Esophagus squamous epithelium (tissue), 5 donors: ENCODE results near the gene FHL2. TPM values are rescaled to one million over a fixed set of nuclear protein-coding genes. Genes with fewer than 3 reads are reported as not detected.

Experiments
- DNase-seq: peaks from one replicate; lab custom pipeline; 2025; lab: John Stamatoyannopoulos, UW
- H3K27ac ChIP-seq, 4 donors: fragments of 200-600 bp; sonication (generic); one replicate each; pipeline ENCODE4 v1.5.1; 2016 to 2019; ENCODE audit warnings: mild to moderate bottlenecking in 1 of 4
- H3K27me3 ChIP-seq, 4 donors: fragments of 200-600 bp; sonication (generic); 1 replicate in 3 of 4; 2 replicates in 1 of 4; pipeline versions ENCODE4 v1.5.1 to v1.6.0; 2017 to 2021; ENCODE audit warnings: antibody characterized with exemption in 1 of 4
- H3K36me3 ChIP-seq, 3 donors: fragments of 200-600 bp; sonication (generic); one replicate each; pipeline ENCODE4 v1.5.1; 2016 to 2019
- H3K4me1 ChIP-seq, 3 donors: fragments of 200-600 bp; sonication (generic); one replicate each; pipeline ENCODE4 v1.5.1; 2017 to 2019
- H3K4me3 ChIP-seq, 4 donors: fragments of 200-600 bp; sonication (generic); 1 replicate in 3 of 4; 2 replicates in 1 of 4; pipeline ENCODE4 v1.5.1; 2016 to 2019; ENCODE audit warnings: mild to moderate bottlenecking in 2 of 4, moderate library complexity in 1 of 4
- H3K9me3 ChIP-seq, 3 donors: fragments of 200-600 bp; sonication (generic); one replicate each; pipeline ENCODE4 v1.5.1; 2016 to 2019
- POLR2A ChIP-seq, 4 donors: fragments of 450-650 bp; IDR thresholded peaks; one replicate each; pipeline ENCODE4 v1.6.1; 2017; ENCODE audit warnings: antibody characterized with exemption in 4 of 4, mild to moderate bottlenecking in 4 of 4, moderate library complexity in 3 of 4
- WGBS, 2 donors: methylation state at CpG; one replicate each; pipeline ENCODE4 v1.1.5; 2018; 5-methylcytosine and 5-hydroxymethylcytosine counted together
- intact Hi-C: fragments of 100-400 bp; cut with DNase I; formaldehyde crosslinking; loops from one replicate; pipeline ENCODE4 v1.15.0; 2022
- total RNA-seq, 4 donors: library from RNA; depleted of rRNA; stranded (reverse); fragments of >200 nt; gene quantifications; one replicate each; pipeline ENCODE4 v1.1.0, GENCODE V29; 2016
- TF ChIP-seq, protein P1 (sequence below), 6 experiments: fragments of 450-650 bp in 4 of 6; fragments of 200-600 bp in 2 of 6; sonication (generic) in 2 of 6; IDR thresholded peaks; one replicate each; pipeline ENCODE4 v1.5.1; 2016 to 2019; ENCODE audit warnings: antibody characterized with exemption in 6 of 6, mild to moderate bottlenecking in 4 of 6, moderate library complexity in 4 of 6
- donor health status: DM: yes; HTN: yes; CAD: no.

The FHL2 gene
- total RNA-seq, 4 donors from 2014 or later = 46.1 to 89.1 (median 54.7) TPM

DNA sequence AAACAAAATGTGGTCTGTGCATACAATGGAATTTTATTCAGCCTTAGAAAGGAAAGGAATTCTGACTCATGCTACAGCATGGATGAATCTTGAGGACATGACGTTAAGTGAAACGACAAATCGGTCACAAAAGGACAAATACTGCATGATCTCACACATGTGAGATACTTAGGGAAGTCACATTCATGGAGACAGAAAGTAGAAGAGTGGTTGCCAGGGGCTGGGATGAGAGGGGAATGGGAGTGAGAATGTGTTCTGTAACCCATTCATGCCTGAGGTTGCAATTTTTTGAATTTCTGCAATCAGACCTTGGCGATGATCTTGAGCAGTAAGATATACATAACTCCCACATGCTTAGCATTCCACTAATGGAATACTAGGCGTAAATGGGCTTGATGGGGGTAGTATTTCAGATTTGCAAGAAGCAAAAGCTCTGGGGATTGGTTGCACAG, 22.0 kb downstream of the FHL2 start:
- Histone ChIP-seq H3K36me3 (peaks cover 0 to 18% (median 0%) of the 10 kb centered on the region in 3 donors), H3K27ac (peak overlapping the region; percentile 79 to 95 (median 87)), H3K27me3 (no peaks in the 10 kb centered on the region), H3K9me3 (no peaks in the 10 kb centered on the region), H3K4me3 (no peak overlapping the region), H3K4me1 (peaks cover 49 to 100% (median 94%) of the 10 kb centered on the region in 3 donors)
- no peak for DNase-seq
- WGBS, 2 donors = 32 to 48% methylated on average over 5 of the region's 5 CpGs
- intact Hi-C loops = no loop called here
- TF ChIP-seq, protein P1, sequence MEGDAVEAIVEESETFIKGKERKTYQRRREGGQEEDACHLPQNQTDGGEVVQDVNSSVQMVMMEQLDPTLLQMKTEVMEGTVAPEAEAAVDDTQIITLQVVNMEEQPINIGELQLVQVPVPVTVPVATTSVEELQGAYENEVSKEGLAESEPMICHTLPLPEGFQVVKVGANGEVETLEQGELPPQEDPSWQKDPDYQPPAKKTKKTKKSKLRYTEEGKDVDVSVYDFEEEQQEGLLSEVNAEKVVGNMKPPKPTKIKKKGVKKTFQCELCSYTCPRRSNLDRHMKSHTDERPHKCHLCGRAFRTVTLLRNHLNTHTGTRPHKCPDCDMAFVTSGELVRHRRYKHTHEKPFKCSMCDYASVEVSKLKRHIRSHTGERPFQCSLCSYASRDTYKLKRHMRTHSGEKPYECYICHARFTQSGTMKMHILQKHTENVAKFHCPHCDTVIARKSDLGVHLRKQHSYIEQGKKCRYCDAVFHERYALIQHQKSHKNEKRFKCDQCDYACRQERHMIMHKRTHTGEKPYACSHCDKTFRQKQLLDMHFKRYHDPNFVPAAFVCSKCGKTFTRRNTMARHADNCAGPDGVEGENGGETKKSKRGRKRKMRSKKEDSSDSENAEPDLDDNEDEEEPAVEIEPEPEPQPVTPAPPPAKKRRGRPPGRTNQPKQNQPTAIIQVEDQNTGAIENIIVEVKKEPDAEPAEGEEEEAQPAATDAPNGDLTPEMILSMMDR (IDR thresholded peaks at IDR 0.05) = no peak
- no peak for TF ChIP-seq POLR2A (IDR thresholded peaks at IDR 0.05)

DNA sequence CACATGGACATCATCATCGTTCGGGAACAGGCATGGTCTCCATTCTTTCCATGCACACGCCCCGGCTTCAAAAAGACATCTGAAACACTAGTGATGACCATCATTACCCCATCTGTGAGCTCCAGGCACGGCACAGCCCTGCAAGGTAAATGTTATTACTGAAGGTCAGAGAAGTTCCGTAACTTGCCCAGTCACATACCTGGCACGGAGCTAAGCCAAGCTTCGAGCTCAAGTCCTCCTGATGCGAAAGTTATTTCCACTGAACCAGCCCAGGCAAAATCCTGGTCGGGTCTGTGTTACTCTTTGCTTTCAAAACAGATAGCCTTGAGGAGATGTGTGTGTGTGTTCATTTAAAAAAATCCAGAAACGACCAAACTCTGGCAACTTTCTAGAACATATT, 22.8 kb downstream of the FHL2 start:
- no peaks in the 10 kb centered on the region for H3K9me3 ChIP-seq
- peaks cover 0 to 18% (median 0%) of the 10 kb centered on the region in 3 donors for H3K36me3 ChIP-seq
- DNase-seq = no peak
- H3K4me3 ChIP-seq = no peak overlapping the region
- H3K27ac ChIP-seq = peak overlapping the region; percentile 79 to 95 (median 87)
- 39 to 51% methylated on average over 8 to 10 of the region's 11 CpGs for WGBS, 2 donors
- TF ChIP-seq, protein P1 (IDR thresholded peaks at IDR 0.05) = no peak
- intact Hi-C loops = no loop called here
- H3K27me3 ChIP-seq = no peaks in the 10 kb centered on the region
- peaks cover 43 to 100% (median 94%) of the 10 kb centered on the region in 3 donors for H3K4me1 ChIP-seq

DNA sequence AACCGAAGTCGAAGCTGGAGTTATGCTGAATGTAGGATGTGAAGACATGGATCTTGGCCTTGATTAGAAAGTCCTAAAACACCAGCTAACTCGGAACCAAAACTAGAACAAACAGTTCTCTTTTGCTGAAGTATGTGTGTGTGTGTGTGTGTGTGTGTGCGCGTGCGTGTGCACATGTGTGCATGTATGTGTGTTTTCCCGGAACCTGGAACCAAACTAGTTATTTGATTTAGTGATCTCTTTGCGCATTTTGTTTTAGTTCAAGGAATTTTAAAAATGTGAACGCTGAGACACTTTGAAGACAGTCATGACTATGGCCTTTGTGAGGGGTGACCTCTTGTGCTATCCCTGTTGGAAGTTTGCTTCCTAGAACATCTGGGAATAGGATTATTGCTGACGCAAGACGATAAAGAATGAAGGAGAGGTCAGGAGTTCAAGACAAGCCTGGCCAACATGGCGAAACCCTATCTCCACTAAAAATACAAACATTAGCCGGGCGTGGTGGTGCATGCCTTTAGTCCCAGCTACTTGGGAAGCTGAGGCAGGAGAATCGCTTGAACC, 23.8 kb downstream of the FHL2 start:
- TF ChIP-seq, protein P1 (IDR thresholded peaks at IDR 0.05) = no peak
- TF ChIP-seq POLR2A (IDR thresholded peaks at IDR 0.05) = no peak
- WGBS, 2 donors = 44 to 51% methylated on average over 15 of the region's 15 CpGs
- H3K4me1 ChIP-seq = peaks cover 36 to 100% (median 91%) of the 10 kb centered on the region in 3 donors

GRCh38 chr2:105373895-105374401, 24.9 kb downstream of the FHL2 start:
- H3K36me3 ChIP-seq = peaks cover 0 to 28% (median 0%) of the 10 kb centered on the region in 3 donors
- no peak for DNase-seq

More for the DNA sequence above, 23.8 kb downstream of the FHL2 start:
- DNase-seq = no peak
- H3K4me3 ChIP-seq = no peak overlapping the region
- H3K9me3 ChIP-seq = no peaks in the 10 kb centered on the region
- peaks cover 0 to 26% (median 0%) of the 10 kb centered on the region in 3 donors for H3K36me3 ChIP-seq
- H3K27ac ChIP-seq = peak overlapping the region; percentile 79 to 95 (median 87)
- H3K27me3 ChIP-seq = no peaks in the 10 kb centered on the region
- intact Hi-C loops = no loop called here

More at GRCh38 chr2:105373895-105374401, 24.9 kb downstream of the FHL2 start:
- Histone ChIP-seq H3K9me3 (no peaks in the 10 kb centered on the region), H3K27ac (peak overlapping the region; percentile 79 to 95 (median 87)), H3K27me3 (no peaks in the 10 kb centered on the region), H3K4me1 (peaks cover 29 to 100% (median 82%) of the 10 kb centered on the region in 3 donors), H3K4me3 (peak overlapping the region in 1 of 4 donors; percentile 19)
- TF ChIP-seq, protein P1 (IDR thresholded peaks at IDR 0.05) = no peak
- no peak for TF ChIP-seq POLR2A (IDR thresholded peaks at IDR 0.05)
- WGBS, 2 donors = 34 to 41% methylated on average over 9 of the region's 9 CpGs
- intact Hi-C loops = no loop called here
